Esophagus muscularis mucosa (tissue), 4 donors: ENCODE data around the gene STX16. TPM values are rescaled to one million over a fixed set of nuclear protein-coding genes. Genes with fewer than 3 reads are reported as not detected.

Source experiments
- DNase-seq: peaks from one replicate; pipeline ENCODE4 v3.0.0-alpha.2; 2017; ENCODE audit errors: extremely low spot score
- H3K27ac ChIP-seq, 4 donors: fragments of 200-600 bp; sonication (generic); replicated peaks in 1 of 4; 1 replicate in 3 of 4; 2 replicates in 1 of 4; pipeline ENCODE4 v1.5.1; 2016 to 2019; ENCODE audit warnings: mild to moderate bottlenecking in 1 of 4
- H3K27me3 ChIP-seq, 4 donors: fragments of 200-600 bp; sonication (generic); one replicate each; pipeline versions ENCODE4 v1.5.1 to v1.6.0; 2016 to 2019
- H3K36me3 ChIP-seq, 4 donors: fragments of 200-600 bp; sonication (generic); one replicate each; pipeline ENCODE4 v1.5.1; 2016 to 2019
- H3K4me1 ChIP-seq, 4 donors: fragments of 200-600 bp; sonication (generic); one replicate each; pipeline ENCODE4 v1.5.1; 2016 to 2019
- H3K4me3 ChIP-seq, 4 donors: fragments of 200-600 bp; sonication (generic); 1 replicate in 2 of 4; 2 replicates in 2 of 4; pipeline ENCODE4 v1.5.1; 2016 to 2019; ENCODE audit warnings: mild to moderate bottlenecking in 4 of 4, moderate library complexity in 1 of 4
- H3K9me3 ChIP-seq, 4 donors: fragments of 200-600 bp; sonication (generic); 1 replicate in 3 of 4; 2 replicates in 1 of 4; pipeline ENCODE4 v1.5.1; 2016 to 2019
- EP300 ChIP-seq: sonication (generic); formaldehyde crosslinking; IDR thresholded peaks from one replicate; pipeline ENCODE4 v1.6.1; 2017; ENCODE audit warnings: antibody characterized with exemption
- POLR2A ChIP-seq: fragments of 450-650 bp; IDR thresholded peaks from one replicate; pipeline ENCODE4 v1.6.1; 2017; ENCODE audit warnings: antibody characterized with exemption, moderate library complexity, mild to moderate bottlenecking, low read depth
- POLR2AphosphoS5 ChIP-seq, 2 donors: sonication (generic); formaldehyde crosslinking; IDR thresholded peaks; one replicate each; pipeline ENCODE4 v1.6.1; 2017; ENCODE audit warnings: antibody characterized with exemption in 2 of 2
- WGBS: methylation state at CpG from one replicate; pipeline ENCODE4 v1.1.5; 2018; 5-methylcytosine and 5-hydroxymethylcytosine counted together
- intact Hi-C: fragments of 100-400 bp; cut with DNase I; formaldehyde crosslinking; loops from one replicate; pipeline ENCODE4 v1.15.1; 2023
- total RNA-seq, 4 donors: library from RNA; depleted of rRNA; stranded (reverse); fragments of >200 nt; gene quantifications; one replicate each; pipeline versions ENCODE4 v1.1.0 to v1.2.1, GENCODE V29; 2016
- TF ChIP-seq, protein P1 (sequence below), 3 experiments: fragments of 200-600 bp in 2 of 3; fragments of 450-650 bp in 1 of 3; sonication (generic) in 2 of 3; IDR thresholded peaks; one replicate each; pipeline ENCODE4 v1.5.1; 2017 to 2019; ENCODE audit warnings: antibody characterized with exemption in 3 of 3, mild to moderate bottlenecking in 2 of 3, moderate library complexity in 1 of 3

STX16 gene
- total RNA-seq, 4 donors from 2014 or later: 36.6 to 57.7 (median 43.5) TPM

DNA sequence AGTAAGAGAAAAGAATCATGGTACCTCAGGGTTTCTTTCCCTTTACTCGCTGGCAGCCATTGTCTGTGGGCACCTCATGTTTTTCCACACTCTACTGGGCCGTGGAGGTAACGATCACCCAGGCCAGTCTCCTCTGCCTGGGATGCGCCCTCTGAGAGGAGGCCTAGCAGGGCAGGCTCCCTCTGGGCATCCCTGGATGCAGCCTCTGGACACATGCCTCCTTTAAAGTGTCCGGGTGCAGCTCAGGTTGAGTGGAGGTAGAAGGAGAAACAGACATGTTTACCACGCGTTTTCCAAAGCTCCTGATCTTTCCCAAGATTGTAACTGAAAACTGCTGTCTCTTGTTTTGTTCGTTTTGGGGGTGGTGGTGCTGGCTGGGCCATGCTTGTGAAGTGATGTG is 27.7 kb downstream of the STX16 start:
- peaks cover 34 to 70% (median 61%) of the 10 kb centered on the region in 4 donors for H3K36me3 ChIP-seq
- no peaks in the 10 kb centered on the region for H3K4me1 ChIP-seq
- no peaks in the 10 kb centered on the region for H3K9me3 ChIP-seq
- H3K27me3 ChIP-seq: no peaks in the 10 kb centered on the region
- intact Hi-C loops: no loop called here
- 86% methylated on average over 8 of the region's 8 CpGs for WGBS
- no peak overlapping the region for H3K4me3 ChIP-seq
- TF ChIP-seq, protein P1, sequence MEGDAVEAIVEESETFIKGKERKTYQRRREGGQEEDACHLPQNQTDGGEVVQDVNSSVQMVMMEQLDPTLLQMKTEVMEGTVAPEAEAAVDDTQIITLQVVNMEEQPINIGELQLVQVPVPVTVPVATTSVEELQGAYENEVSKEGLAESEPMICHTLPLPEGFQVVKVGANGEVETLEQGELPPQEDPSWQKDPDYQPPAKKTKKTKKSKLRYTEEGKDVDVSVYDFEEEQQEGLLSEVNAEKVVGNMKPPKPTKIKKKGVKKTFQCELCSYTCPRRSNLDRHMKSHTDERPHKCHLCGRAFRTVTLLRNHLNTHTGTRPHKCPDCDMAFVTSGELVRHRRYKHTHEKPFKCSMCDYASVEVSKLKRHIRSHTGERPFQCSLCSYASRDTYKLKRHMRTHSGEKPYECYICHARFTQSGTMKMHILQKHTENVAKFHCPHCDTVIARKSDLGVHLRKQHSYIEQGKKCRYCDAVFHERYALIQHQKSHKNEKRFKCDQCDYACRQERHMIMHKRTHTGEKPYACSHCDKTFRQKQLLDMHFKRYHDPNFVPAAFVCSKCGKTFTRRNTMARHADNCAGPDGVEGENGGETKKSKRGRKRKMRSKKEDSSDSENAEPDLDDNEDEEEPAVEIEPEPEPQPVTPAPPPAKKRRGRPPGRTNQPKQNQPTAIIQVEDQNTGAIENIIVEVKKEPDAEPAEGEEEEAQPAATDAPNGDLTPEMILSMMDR (IDR thresholded peaks at IDR 0.05): no peak
- no peak for TF ChIP-seq POLR2A
- TF ChIP-seq POLR2AphosphoS5 (IDR thresholded peaks at IDR 0.05): no peak
- no peak for TF ChIP-seq EP300
- H3K27ac ChIP-seq: no peak overlapping the region
- peak; percentile 68 for DNase-seq

DNA sequence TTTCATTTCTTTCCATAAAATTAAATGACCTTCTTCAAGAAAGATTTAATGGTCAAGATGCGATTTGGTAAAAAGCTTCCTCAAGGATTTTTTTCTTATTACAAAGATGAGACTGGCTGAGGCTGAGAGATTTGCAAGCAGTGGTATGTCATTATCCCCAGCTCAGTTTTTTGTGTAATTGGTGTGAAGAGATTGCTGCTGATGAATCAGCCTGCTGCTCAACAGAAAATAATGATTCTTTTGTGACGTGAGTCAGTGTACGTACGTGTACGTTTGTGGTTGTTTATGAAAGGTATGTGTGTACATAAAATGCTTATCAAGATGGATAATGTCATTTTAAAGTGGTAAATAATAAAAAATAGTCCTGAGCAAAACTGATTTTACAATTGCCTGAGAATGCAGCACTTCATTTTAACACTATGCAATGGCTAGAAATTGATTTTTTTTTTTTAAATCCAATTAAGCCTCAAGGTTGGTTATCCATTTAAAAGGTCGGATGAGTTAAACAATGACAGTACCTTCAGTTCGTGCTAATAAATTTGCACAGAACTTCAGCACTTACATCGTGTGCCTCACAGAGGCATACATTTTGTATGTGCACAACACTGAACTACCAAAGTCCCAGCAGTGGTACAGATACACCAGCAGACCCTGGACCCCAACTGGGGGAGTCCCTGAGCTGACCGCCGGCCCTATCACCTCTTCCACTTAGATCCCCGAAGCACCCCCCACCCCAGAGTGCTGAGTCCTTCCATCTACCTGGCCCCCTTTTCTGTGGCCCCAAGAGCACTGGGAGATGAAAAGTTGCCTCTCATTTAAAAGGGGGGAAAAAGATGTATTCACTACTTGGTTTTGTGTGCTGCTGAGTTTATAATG is 31.8 kb downstream of the STX16 start:
- H3K27ac ChIP-seq: no peak overlapping the region
- no peak for DNase-seq
- TF ChIP-seq EP300 (no peak), POLR2A (no peak), POLR2AphosphoS5 (IDR thresholded peaks at IDR 0.05) (no peak)
- TF ChIP-seq, protein P1 (IDR thresholded peaks at IDR 0.05): no peak
- no peaks in the 10 kb centered on the region for H3K9me3 ChIP-seq
- H3K27me3 ChIP-seq: no peaks in the 10 kb centered on the region
- H3K4me3 ChIP-seq: no peak overlapping the region
- peaks cover 15 to 40% (median 23%) of the 10 kb centered on the region in 4 donors for H3K36me3 ChIP-seq
- no peaks in the 10 kb centered on the region for H3K4me1 ChIP-seq
- WGBS: 89% methylated on average over 11 of the region's 11 CpGs
- intact Hi-C loops: no loop called here

DNA sequence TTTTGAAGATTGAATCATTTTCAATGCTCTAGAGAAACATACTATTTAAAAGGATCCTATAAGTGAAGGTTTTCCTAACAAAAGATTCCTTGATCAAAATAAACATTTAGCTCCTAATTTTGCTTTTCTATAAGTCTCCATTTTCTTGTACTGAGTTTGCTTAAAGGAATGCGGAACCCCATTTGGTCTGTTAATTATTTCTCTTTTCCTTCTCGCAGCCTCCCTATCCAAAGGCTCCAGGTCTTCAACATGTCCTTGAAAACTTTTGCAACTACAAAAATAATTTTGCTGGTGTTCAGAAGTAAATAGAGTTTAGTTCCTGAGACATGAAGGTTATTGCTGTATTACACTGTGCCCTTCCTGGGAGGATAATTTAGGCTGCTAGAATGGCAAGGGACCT is 33.2 kb downstream of the STX16 start:
- TF ChIP-seq EP300 (no peak), POLR2AphosphoS5 (IDR thresholded peaks at IDR 0.05) (no peak), POLR2A (no peak)
- TF ChIP-seq, protein P1 (IDR thresholded peaks at IDR 0.05): no peak
- H3K36me3 ChIP-seq: peaks cover 11 to 27% (median 15%) of the 10 kb centered on the region in 4 donors
- WGBS: 92% methylated on average over 2 of the region's 2 CpGs

DNA sequence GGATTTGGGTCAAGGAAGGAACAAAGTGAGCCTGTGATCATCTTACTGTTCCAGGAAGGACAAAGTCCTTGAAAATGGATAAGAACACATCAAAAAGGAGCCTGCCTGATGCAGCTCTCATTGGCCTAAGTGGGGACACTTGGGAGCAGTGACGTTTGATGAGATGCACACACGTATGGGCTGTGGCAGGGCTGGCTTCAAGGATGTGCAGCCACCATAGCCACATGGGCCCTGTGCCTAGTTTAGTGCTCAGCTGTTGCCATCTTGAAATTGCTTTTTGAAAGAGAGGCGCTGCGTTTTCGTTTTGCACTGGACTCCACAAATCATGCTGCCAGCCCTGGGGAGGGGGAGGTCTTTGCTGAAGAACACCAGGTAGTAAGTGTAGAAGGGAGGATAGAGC is 34.9 kb downstream of the STX16 start:
- H3K27me3 ChIP-seq: no peaks in the 10 kb centered on the region
- TF ChIP-seq, protein P1 (IDR thresholded peaks at IDR 0.05): no peak
- TF ChIP-seq EP300 (no peak), POLR2AphosphoS5 (IDR thresholded peaks at IDR 0.05) (no peak), POLR2A (no peak)
- H3K4me3 ChIP-seq: no peak overlapping the region
- no peak for DNase-seq
- H3K9me3 ChIP-seq: no peaks in the 10 kb centered on the region
- no peak overlapping the region for H3K27ac ChIP-seq
- peaks cover 0 to 13% (median under 1%) of the 10 kb centered on the region in 4 donors for H3K36me3 ChIP-seq
- 86% methylated on average over 5 of the region's 5 CpGs for WGBS
- intact Hi-C loops: no loop called here
- H3K4me1 ChIP-seq: peaks cover 0 to 24% (median 23%) of the 10 kb centered on the region in 4 donors

More for the DNA sequence above, 33.2 kb downstream of the STX16 start:
- DNase-seq: no peak
- Histone ChIP-seq H3K4me1 (peaks cover 0 to 7% (median 6%) of the 10 kb centered on the region in 4 donors), H3K4me3 (no peak overlapping the region), H3K27ac (no peak overlapping the region), H3K27me3 (no peaks in the 10 kb centered on the region), H3K9me3 (no peaks in the 10 kb centered on the region)
- intact Hi-C loops: no loop called here
